ENCODE results near the gene PPP1R1B.

The PPP1R1B gene

GRCh38 chr17:39679521-39680192, 52.9 kb downstream of the PPP1R1B start:
- FAIRE-seq (no peak), DNase-seq (ENCODE audit: low spot score) (no peak)

DNA sequence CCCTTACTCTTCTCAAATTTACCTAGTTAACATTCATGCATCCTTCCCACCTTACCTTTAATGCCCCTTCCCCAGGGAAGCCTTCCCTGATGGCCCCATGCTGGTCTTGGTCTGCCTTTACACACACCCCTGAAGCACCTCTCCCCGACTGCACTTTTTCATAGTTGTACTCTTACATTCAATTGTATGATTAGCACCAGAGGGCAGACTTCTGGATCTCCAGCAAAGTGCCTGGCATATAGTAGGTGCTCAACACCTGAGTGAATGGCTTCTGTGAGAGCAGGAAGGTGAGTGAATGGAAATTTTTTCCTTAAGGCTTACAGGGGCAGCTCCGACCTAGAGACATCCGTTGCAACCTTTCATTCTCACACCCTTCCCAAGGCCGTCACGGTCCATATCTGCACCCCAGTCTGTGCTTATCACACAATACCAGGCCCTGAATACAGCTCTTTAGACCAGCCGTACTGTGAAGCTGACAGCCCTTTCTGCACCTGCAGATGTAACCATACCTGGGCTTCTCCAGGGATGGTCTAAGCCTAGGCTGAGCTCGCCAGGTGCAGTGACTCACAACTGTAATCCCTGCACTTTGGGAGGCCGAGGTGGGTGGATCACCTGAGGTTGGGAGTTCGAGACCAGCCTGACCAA, 56.7 kb downstream of the PPP1R1B start:
- no peak for FAIRE-seq

DNA sequence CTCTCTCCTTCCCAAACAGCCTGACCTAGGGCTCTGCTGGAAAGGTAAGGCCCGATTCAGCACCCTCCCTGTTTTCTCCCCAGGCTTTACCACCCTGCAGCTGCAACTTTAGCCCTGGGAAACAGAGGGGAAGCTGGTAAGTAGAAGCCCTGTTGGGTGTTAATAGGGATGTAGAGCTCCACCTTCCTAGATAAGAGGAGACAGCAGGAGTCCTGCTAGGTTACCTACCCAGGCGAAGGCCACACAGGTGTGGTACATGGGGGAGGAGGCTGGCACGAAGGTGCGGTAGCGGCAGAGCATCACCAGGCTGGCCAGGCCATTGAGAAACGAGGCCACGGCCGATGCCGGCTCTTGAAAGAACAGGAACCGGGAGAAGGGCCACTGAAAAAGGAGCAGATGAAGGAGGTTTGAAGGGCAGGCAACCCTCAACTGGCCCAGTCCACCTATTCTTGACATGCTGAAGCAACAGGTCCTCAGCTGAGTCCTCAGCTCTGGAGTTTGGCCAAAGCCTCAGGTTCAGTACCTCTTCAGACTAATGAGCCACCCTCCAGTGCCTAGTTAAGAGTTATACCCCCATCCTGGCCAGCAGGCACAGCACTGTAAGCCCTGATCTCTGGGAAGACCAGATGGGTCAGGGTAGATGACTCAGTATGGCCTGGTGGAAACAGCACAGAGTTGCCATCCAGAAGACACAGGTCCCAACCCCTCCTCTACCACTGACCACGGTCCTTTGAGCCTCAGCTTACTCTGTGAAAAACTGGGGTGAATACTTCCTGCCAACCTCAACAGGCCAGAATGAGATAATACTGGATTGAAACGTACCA, 57.8 kb downstream of the PPP1R1B start:
- FAIRE-seq: no peak
- DNase-seq (ENCODE audit: low spot score): no peak

More for the DNA sequence above, 56.7 kb downstream of the PPP1R1B start:
- no peak for DNase-seq (ENCODE audit: low spot score)
